ENCODE data around the gene DDX42.

DDX42 gene

DNA sequence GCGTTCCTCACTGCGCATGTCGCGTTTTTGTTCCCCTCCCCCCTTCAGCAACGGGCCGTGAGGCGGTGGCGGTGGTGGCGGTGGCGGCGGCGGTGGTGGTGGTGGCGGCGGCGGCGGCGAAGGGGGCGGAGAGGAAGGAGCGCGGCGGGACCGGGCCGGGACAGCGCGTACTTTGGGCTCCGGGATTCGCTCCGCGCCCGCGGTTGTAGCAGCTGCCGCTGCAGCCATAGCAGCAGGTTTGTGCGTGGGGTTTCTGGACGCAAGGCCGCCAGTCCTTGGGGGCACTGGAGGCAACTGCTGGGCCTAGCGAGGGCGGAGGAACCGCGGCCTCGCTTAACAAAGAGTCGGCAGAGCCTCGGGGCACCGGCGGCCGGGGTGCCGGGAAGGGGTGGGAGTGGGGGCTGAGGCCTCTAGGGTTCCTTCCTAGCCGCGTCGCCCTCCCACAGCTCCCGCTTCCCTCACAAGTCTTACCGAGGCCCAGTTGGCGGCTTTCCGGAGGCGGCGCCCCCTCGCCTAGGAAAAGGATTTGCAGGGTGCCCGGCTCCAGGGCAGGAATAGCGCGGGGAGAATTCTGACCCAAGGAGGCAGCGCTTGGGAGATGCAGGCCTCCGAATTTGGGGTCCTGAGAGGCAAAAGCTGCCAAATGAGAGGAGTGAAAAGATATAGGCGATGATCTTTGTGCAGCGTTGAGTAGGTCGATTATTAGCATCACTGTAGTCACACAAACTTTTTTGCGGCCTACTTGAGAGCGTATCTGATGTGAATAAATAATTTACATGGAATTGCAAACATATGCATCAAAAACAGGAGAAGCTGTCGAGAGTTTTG is at the start of gene DDX42:
DDX42 (plus strand) TSS at position 30 of the 828 bp plus-strand sequence. CDS start 12,880 bp downstream, outside the sequence.
- DNase-seq = peak; percentile 24

DNA sequence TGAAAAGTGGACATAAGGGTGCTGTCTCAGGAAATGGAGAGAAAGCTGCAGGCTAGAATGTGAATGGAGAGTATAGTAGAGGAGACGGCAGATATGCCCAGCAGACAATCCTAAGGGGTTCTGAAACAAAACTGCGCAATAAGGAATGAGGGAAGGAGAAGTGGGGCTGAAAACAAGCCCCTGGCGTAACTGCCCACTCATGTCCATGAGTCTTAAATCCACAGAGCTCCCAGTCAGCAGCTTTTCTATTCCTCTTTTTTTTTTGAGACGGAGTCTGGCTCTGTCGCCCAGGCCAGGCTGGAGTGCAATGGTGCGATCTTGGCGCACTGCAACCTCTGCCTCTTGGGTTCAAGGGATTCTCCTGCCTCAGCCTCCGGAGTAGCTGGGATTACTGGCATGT is 38.3 kb upstream of the DDX42 start:
- DNase-seq = no peak

DNA sequence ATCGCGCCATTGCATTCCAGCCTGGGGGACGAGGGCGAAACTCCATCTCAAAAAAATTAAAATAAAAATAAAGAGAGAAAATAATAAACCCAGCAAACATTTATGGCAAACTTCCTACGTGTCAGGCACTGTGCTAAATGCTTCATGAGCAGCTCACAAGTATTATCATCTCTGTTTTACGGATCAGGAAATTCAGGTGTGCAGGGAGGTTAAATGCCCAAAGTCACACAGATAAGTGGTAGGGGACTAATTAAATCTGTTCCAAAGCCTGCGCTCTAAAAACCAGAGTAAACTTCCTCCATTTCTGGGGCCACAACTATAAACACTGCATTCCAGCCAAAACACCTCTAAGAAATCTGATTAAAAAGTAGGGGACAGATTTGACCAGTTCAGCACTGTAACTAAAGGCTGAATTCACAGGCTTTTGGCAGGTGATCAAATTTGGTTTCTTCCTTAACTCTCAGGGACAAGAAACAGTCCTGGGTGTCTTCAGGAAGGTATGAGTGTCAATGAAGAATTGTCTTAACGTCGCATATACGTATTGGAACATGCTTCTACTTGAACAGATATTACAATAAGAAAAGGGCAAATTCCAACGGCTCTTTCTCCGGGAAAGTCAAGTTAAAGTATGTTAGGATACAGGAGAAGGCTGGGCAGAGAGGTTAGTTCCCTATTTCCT is 33.4 kb upstream of the DDX42 start:
- DNase-seq = no peak

GRCh38 chr17:63741143-63741407 is 32.9 kb upstream of the DDX42 start:
- DNase-seq = no peak

- peak; percentile 97 for DNase-seq
These were observed 32.4 kb upstream of the DDX42 start, which contains the start of gene STRADA for GRCh38 chr17:63741408-63742173. TSS of gene STRADA (minus strand) at chr17:63741799. CDS start at chr17:63728369, 13,430 bp downstream.

GRCh38 chr17:63751806-63752205 is 22.2 kb upstream of the DDX42 start:
- no peak for DNase-seq

DNA sequence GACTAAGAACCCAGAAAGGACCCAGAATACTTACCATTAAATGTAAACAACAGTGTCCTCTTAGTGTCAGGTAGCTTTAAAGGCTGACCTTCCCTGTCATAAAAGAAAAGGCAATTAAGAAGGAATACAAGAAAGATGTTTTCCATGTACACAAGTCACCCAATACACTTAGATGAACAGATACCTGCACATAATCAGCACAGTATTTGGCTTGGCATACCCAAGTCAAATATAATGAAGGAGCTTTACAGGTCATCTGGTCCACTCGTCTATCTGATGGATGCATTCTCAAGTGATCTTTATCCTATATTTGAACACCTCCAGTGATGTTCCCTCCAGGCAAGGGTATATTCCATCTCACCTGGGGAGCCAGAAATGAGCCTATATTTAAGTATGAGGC is 21.3 kb upstream of the DDX42 start:
- DNase-seq = no peak

DNA sequence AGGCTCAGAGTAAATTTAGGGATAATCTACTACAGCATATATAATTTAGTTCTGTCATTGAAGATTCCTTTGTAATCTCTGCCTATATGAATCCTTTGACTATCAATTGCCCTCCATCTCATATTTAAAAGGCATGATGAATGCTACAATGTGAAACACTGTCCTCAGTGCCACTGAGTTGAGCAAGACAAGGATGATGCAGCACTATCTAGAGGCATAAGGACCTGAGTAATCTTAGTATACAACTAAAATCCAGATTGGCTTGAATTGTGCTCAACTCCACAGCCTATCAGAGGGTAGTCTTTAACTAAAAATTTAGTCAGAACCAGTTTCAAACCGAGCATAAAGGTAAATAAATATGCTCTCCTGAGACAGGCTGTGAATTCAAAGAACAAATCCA is 20.8 kb upstream of the DDX42 start:
- no peak for DNase-seq

- no peak for DNase-seq
These were observed 19.9 kb upstream of the DDX42 start for GRCh38 chr17:63754046-63754445.

DNA sequence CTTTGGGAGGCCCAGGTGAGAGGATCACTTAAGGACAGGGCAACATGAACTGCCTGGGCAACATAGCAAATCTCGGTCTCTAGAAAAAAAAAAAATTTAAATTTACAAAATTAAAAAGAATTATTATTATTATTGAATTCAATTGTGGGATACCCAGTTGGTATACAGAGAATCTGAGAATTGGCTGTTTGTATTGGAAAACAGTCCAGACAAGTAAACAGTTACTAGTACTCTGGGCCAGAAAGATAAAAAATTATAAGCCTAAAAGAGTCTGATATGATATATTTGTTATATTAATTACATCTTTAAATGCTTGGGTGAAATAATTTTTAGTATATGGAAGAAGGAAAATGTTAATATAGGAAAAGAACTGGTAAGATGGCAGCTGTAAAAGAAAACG is 15.5 kb upstream of the DDX42 start:
- DNase-seq = no peak

DNA sequence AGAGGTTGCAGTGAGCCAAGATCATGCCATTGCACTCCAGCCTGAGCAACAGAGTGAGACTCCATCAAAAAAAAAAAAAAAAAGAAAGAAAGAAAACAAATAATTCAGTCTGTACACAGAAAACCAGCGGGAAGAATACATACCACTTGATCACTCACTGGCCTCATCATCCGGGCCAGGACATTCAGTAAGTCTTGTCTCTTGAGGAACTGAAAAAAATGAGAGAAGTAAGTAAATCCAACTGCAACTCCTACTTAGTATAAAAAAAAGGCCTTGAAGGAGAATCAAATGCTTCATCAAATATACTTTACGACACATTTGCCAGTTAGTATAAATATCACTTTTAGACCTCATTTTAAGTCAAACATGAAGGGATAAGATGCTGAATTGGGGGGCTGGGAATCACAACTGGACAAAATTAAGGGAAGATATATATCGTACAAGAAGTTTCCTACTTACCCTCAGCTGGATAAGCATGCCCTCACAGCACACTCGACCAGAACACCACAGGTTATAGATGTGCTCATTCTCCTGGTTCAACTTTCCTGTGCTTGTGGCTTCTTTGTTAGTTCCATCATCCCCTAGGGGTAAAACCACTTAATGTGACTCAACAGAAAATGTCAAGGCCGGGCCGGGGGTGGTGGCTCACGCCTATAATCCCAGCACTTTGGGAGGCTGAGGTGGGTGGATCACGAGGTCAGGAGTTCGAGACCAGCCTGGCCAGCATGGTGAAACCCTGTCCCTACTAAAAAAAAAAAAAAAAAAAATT is 13.0 kb upstream of the DDX42 start:
- no peak for DNase-seq

GRCh38 chr17:63762161-63763078 is 11.6 kb upstream of the DDX42 start:
- no peak for DNase-seq

- no peak for DNase-seq
These were observed 9.3 kb upstream of the DDX42 start for GRCh38 chr17:63764716-63765115.

DNA sequence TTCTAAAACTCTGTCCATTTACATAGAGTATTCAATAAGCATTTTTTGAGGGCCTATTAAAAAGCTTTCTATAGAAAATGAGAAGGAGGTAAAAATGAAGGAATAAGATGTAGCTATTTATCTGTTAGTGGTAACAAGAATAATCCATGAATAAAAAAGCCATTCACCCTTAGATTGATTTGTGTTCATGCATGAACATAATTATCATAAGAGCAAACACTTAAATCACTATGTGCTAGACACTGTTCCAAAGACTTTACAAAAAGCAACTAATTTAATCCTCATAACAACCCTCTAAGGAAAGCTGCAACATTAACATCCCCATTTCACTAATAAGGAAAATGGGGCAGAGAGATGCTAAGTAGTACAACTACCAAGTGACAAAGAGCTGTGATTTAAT is 7.2 kb upstream of the DDX42 start:
- DNase-seq = no peak

GRCh38 chr17:63768433-63768832 is 5.5 kb upstream of the DDX42 start:
- no peak for DNase-seq

- DNase-seq = no peak
These were observed 1.1 kb upstream of the DDX42 start for GRCh38 chr17:63772801-63773271.

GRCh38 chr17:63773272-63774140 is 464 bp upstream of the DDX42 start, which contains the start of gene CCDC47:
TSS of gene CCDC47 (minus strand) at chr17:63773597. CDS start at chr17:63766175, 7,422 bp downstream.
- peak; percentile 99 for DNase-seq

- no peak for DNase-seq
These were observed 947 bp downstream of the DDX42 start for GRCh38 chr17:63774969-63775265.

- DNase-seq = no peak
These were observed 1.4 kb downstream of the DDX42 start for GRCh38 chr17:63775420-63775819.

DNA sequence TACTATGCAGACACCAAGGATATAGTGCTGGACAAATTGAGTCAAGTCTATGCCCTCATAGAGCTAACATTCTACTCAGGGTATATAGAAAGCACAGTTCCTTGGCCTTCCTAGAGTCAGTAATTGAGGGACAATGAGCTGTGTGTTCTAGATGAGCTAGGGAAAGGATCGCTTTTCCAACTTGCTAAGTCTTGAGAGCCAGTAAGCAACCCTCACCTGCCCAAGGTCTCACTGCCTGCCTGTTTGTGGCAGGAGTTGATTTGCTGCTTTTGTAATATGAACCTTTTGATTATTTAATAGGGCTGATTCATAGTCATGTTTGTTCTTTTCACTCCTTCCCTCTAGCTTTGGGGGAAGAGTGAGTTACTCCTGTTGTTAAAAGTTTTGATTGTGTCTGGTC is 6.5 kb downstream of the DDX42 start:
- no peak for DNase-seq

GRCh38 chr17:63780928-63781327 is 7.0 kb downstream of the DDX42 start:
- DNase-seq = no peak

Measured in NCI-H1092 (cell line).